Stomach (tissue), 9 donors: ENCODE data around the gene FBXO17. TPM values are rescaled to one million over a fixed set of nuclear protein-coding genes. Genes with fewer than 3 reads are reported as not detected.

Source experiments
- DNase-seq, 2 donors: peaks; one replicate each; pipeline versions ENCODE4 v3.0.0 to v3.0.0-alpha.2; 2013 to 2019
- H3K27ac ChIP-seq, 5 donors: fragments of 200-600 bp in 4 of 5; sonication (generic) in 4 of 5; one replicate each; pipeline ENCODE4 v1.5.1; 2013 to 2019; ENCODE audit warnings: mild to moderate bottlenecking in 1 of 5, moderate library complexity in 1 of 5
- H3K27me3 ChIP-seq, 3 donors: fragments of 200-600 bp; sonication (generic); one replicate each; pipeline ENCODE4 v1.5.1; 2017 to 2019; ENCODE audit warnings: mixed run types in 1 of 3
- H3K36me3 ChIP-seq, 4 donors: fragments of 200-600 bp; sonication (generic); 1 replicate in 3 of 4; 2 replicates in 1 of 4; pipeline ENCODE4 v1.5.1; 2016 to 2019
- H3K4me1 ChIP-seq, 4 donors: fragments of 200-600 bp; sonication (generic); one replicate each; pipeline ENCODE4 v1.5.1; 2016 to 2019
- H3K4me3 ChIP-seq, 4 donors: fragments of 200-600 bp; sonication (generic) in 3 of 4; one replicate each; pipeline ENCODE4 v1.5.1; 2016 to 2019; ENCODE audit warnings: mild to moderate bottlenecking in 1 of 4
- H3K9me3 ChIP-seq, 4 donors: fragments of 200-600 bp; sonication (generic); one replicate each; pipeline ENCODE4 v1.5.1; 2016 to 2019
- CTCF ChIP-seq, 7 experiments: fragments of 450-650 bp in 4 of 7; fragments of 200-600 bp in 3 of 7; sonication (generic) in 3 of 7; IDR thresholded peaks; one replicate each; pipeline ENCODE4 v1.5.1; 2016 to 2019; ENCODE audit warnings: antibody characterized with exemption in 7 of 7, control low read depth in 2 of 7, mild to moderate bottlenecking in 1 of 7
- EP300 ChIP-seq: sonication (generic); formaldehyde crosslinking; IDR thresholded peaks from one replicate; pipeline ENCODE4 v1.6.1; 2017; ENCODE audit warnings: antibody characterized with exemption
- POLR2A ChIP-seq, 4 donors: fragments of 450-650 bp; IDR thresholded peaks; one replicate each; pipeline ENCODE4 v1.6.1; 2016; ENCODE audit warnings: antibody characterized with exemption in 4 of 4, control low read depth in 2 of 4, mild to moderate bottlenecking in 1 of 4, moderate library complexity in 1 of 4
- POLR2AphosphoS5 ChIP-seq, 3 donors: sonication (generic); formaldehyde crosslinking; IDR thresholded peaks; one replicate each; pipeline ENCODE4 v1.6.1; 2016; ENCODE audit warnings: antibody characterized with exemption in 3 of 3
- WGBS, 5 donors: extraction: QIAGEN DNeasy Blood & Tissue Kit in 3 of 5; methylation state at CpG; one replicate each; pipeline versions ENCODE4 v1.1.5 to v1.1.7; 2013 to 2018; 5-methylcytosine and 5-hydroxymethylcytosine counted together
- intact Hi-C: fragments of 100-400 bp; cut with DNase I; formaldehyde crosslinking; loops from one replicate; pipeline ENCODE4 v1.15.1; 2023; ENCODE audit warnings: low total_unique reads
- polyA plus RNA-seq, 3 donors: library from polyadenylated mRNA; stranded (reverse); fragments of 200-250 nt; gene quantifications; one replicate each; pipeline ENCODE4 v1.2.3, GENCODE V29; 2013
- total RNA-seq, 5 donors: library from RNA; depleted of rRNA; stranded (reverse); fragments of >200 nt; gene quantifications; one replicate each; pipeline versions ENCODE4 v1.1.0 to v1.2.3, GENCODE V29; 2014 to 2016
- donor health status: healthy with polysubstance abuse.
- donor health status: Bipolar disorder and iron deficiency.
- donor health status: healthy.

FBXO17 gene
- total and polyA plus RNA-seq, 8 donors, result 1.8 to 19.1 (median 6.6) TPM; not detected in 1

- intact Hi-C loops, result no loop called here
- no peaks in the 10 kb centered on the region for H3K36me3 ChIP-seq
- no peak overlapping the region for H3K4me3 ChIP-seq
- no peaks in the 10 kb centered on the region for H3K4me1 ChIP-seq
- whole genome bisulfite sequencing, 5 donors, result 91 to 98% (median 96%) methylated on average over 6 of the region's 6 CpGs
- no peaks in the 10 kb centered on the region for H3K9me3 ChIP-seq
- DNase-seq, result no peak
- TF ChIP-seq POLR2AphosphoS5 (IDR thresholded peaks at IDR 0.05) (no peak), POLR2A (IDR thresholded peaks at IDR 0.05) (no peak), EP300 (no peak), CTCF (IDR thresholded peaks at IDR 0.05) (no peak)
- H3K27me3 ChIP-seq, result no peaks in the 10 kb centered on the region
- H3K27ac ChIP-seq, result no peak overlapping the region
Measured at GRCh38 chr19:39008137-39008536, 32.6 kb upstream of the FBXO17 start.

GRCh38 chr19:39007096-39007495, 31.6 kb upstream of the FBXO17 start:
- Histone ChIP-seq H3K9me3 (no peaks in the 10 kb centered on the region), H3K4me3 (no peak overlapping the region), H3K36me3 (no peaks in the 10 kb centered on the region), H3K27me3 (no peaks in the 10 kb centered on the region), H3K27ac (no peak overlapping the region), H3K4me1 (no peaks in the 10 kb centered on the region)
- no peak for DNase-seq
- no peak for TF ChIP-seq EP300
- TF ChIP-seq POLR2A (IDR thresholded peaks at IDR 0.05), result no peak
- TF ChIP-seq POLR2AphosphoS5 (IDR thresholded peaks at IDR 0.05), result no peak
- no peak for TF ChIP-seq CTCF (IDR thresholded peaks at IDR 0.05)
- WGBS, 5 donors, result 28 to 39% (median 30%) methylated on average over 3 of the region's 3 CpGs
- intact Hi-C loops, result no loop called here

GRCh38 chr19:39004403-39004802, 28.9 kb upstream of the FBXO17 start:
- H3K4me1 ChIP-seq, result no peaks in the 10 kb centered on the region
- no peaks in the 10 kb centered on the region for H3K27me3 ChIP-seq
- 71 to 82% (median 79%) methylated on average over 9 of the region's 9 CpGs for WGBS, 5 donors
- no peaks in the 10 kb centered on the region for H3K36me3 ChIP-seq
- intact Hi-C loops, result no loop called here
- DNase-seq, result no peak
- no peaks in the 10 kb centered on the region for H3K9me3 ChIP-seq
- H3K27ac ChIP-seq, result no peak overlapping the region
- TF ChIP-seq POLR2AphosphoS5 (IDR thresholded peaks at IDR 0.05) (no peak), POLR2A (IDR thresholded peaks at IDR 0.05) (no peak), CTCF (IDR thresholded peaks at IDR 0.05) (no peak), EP300 (no peak)
- H3K4me3 ChIP-seq, result no peak overlapping the region

- 74 to 95% (median 87%) methylated on average over 4 of the region's 4 CpGs for WGBS, 5 donors
Measured at GRCh38 chr19:39003796-39004195, 28.3 kb upstream of the FBXO17 start.

More at GRCh38 chr19:39003796-39004195, 28.3 kb upstream of the FBXO17 start:
- Histone ChIP-seq H3K9me3 (no peaks in the 10 kb centered on the region), H3K36me3 (no peaks in the 10 kb centered on the region), H3K27ac (no peak overlapping the region), H3K4me3 (no peak overlapping the region), H3K27me3 (no peaks in the 10 kb centered on the region), H3K4me1 (no peaks in the 10 kb centered on the region)
- no peak for DNase-seq
- TF ChIP-seq POLR2AphosphoS5 (IDR thresholded peaks at IDR 0.05), result no peak
- TF ChIP-seq POLR2A (IDR thresholded peaks at IDR 0.05), result no peak
- TF ChIP-seq EP300, result no peak
- no peak for TF ChIP-seq CTCF (IDR thresholded peaks at IDR 0.05)
- intact Hi-C loops, result no loop called here
